ENCODE results near the gene IFNAR1. TPM values are rescaled to one million over a fixed set of nuclear protein-coding genes. Genes with fewer than 3 reads are reported as not detected.

The IFNAR1 gene
- total RNA-seq, 1 experiment from 2014 or later = 14.2 TPM

DNA sequence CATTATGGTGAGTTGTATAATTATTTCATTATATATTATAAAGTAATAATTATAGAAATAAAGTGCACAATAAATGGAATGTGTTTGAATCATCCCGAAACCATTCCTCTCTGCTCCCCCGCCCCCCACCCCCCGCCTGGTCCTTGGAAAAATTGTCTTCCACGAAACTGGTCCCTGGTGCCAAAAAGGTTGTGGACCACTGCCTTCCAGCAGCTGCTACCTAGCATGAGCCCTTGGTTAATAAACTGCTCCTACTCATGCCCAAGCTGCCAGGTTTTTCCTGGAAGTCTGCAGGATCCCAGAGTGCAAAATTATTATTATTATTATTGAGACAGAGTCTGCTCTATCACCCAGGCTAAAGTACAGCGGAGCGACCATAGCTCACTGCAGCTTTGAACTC is 71.7 kb downstream of the IFNAR1 start:
- Histone ChIP-seq H4K5ac (ENCODE audit: insufficient read length, low read depth, low read length) (no peak overlapping the region), H2BK12ac (ENCODE audit: insufficient read length, low read depth, low read length) (no peak overlapping the region), H2BK15ac (ENCODE audit: low read depth, low read length) (no peak overlapping the region), H3K18ac (ENCODE audit: insufficient read length, low read depth, low read length) (no peak overlapping the region), H3K4me2 (ENCODE audit: insufficient read depth, insufficient read length, low read length) (no peak overlapping the region), H3K23ac (ENCODE audit: insufficient read length, low read depth, low read length) (no peak overlapping the region), H2BK120ac (ENCODE audit: low read depth, low read length, poor library complexity, severe bottlenecking) (no peak overlapping the region), H3K79me2 (ENCODE audit: insufficient read depth, low read length) (no peaks in the 10 kb centered on the region), H2BK20ac (ENCODE audit: low read depth, low read length, poor library complexity, severe bottlenecking) (no peak overlapping the region), H4K8ac (replicated peaks; ENCODE audit: insufficient read length, low read depth, low read length) (no peak overlapping the region), H3K27ac (ENCODE audit: insufficient read length, low read depth, low read length) (no peak overlapping the region), H3K56ac (ENCODE audit: insufficient read length, low read depth, low read length) (no peak overlapping the region), H3K79me1 (ENCODE audit: insufficient read depth, low read depth, low read length, poor library complexity, severe bottlenecking) (no peaks in the 10 kb centered on the region), H2AK5ac (ENCODE audit: insufficient read length, low read length) (no peak overlapping the region), H2AFZ (ENCODE audit: low read length) (no peak overlapping the region), H3K27me3 (ENCODE audit: insufficient read depth, low read length) (no peaks in the 10 kb centered on the region), H4K20me1 (ENCODE audit: control insufficient read depth, insufficient read depth, insufficient read length) (no peaks in the 10 kb centered on the region), H4K91ac (ENCODE audit: insufficient read length, low read depth, low read length) (no peak overlapping the region), H3K23me2 (ENCODE audit: insufficient read length, low read depth, low read length, poor library complexity, severe bottlenecking) (peaks cover 3% of the 10 kb centered on the region), H3K4me1 (ENCODE audit: insufficient read depth, low read length) (no peaks in the 10 kb centered on the region), H3K14ac (ENCODE audit: insufficient read depth, low read length) (no peak overlapping the region), H2BK5ac (ENCODE audit: insufficient read length, low read length) (no peak overlapping the region), H3K4ac (ENCODE audit: low read depth, low read length) (no peak overlapping the region), H3T11ph (ENCODE audit: low read length) (no peak overlapping the region), H3K9ac (ENCODE audit: extremely low read depth, insufficient read length, low read length) (no peak overlapping the region), H3K9me3 (ENCODE audit: control insufficient read depth, low read depth, low read length) (no peaks in the 10 kb centered on the region)
- H3K4me3 Mint-ChIP-seq = no peak overlapping the region
- H3K9me3 Mint-ChIP-seq = no peaks in the 10 kb centered on the region; a peak in 1 of 5 replicates
- H3K27ac Mint-ChIP-seq = no peak overlapping the region
- TF ChIP-seq, protein P1, sequence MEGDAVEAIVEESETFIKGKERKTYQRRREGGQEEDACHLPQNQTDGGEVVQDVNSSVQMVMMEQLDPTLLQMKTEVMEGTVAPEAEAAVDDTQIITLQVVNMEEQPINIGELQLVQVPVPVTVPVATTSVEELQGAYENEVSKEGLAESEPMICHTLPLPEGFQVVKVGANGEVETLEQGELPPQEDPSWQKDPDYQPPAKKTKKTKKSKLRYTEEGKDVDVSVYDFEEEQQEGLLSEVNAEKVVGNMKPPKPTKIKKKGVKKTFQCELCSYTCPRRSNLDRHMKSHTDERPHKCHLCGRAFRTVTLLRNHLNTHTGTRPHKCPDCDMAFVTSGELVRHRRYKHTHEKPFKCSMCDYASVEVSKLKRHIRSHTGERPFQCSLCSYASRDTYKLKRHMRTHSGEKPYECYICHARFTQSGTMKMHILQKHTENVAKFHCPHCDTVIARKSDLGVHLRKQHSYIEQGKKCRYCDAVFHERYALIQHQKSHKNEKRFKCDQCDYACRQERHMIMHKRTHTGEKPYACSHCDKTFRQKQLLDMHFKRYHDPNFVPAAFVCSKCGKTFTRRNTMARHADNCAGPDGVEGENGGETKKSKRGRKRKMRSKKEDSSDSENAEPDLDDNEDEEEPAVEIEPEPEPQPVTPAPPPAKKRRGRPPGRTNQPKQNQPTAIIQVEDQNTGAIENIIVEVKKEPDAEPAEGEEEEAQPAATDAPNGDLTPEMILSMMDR (conservative IDR thresholded peaks at IDR 0.05) = no peak
- no CpG with 5 or more reads among the region's 6 CpGs for WGBS (ENCODE audit: extremely low coverage, insufficient read length, low lambda C conversion rate)
- H3K4me1 Mint-ChIP-seq = peaks cover 4 to 10% of the 10 kb centered on the region in 2 experiments
- no peaks in the 10 kb centered on the region for H3K36me3 Mint-ChIP-seq (ENCODE audit: insufficient read depth in 1 of 3, low read depth in 3 of 3)
- DNase-seq = no peak
- peaks cover 6% of the 10 kb centered on the region for H3K27me3 Mint-ChIP-seq (ENCODE audit: low read depth)
